Prostate gland (tissue), 2 donors: ENCODE data around the gene PPP1R3E.

Source experiments
- CTCF ChIP-seq, 4 experiments: fragments of 200-600 bp in 2 of 4; fragments of 450-650 bp in 2 of 4; sonication (generic) in 2 of 4; IDR thresholded peaks; 1 replicate in 3 of 4; 2 replicates in 1 of 4; pipeline ENCODE4 v1.5.1; 2016 to 2019; ENCODE audit warnings: antibody characterized with exemption in 4 of 4, mild to moderate bottlenecking in 2 of 4, moderate library complexity in 2 of 4
- POLR2A ChIP-seq: fragments of 450-650 bp; IDR thresholded peaks from one replicate; pipeline ENCODE4 v1.6.1; 2016; ENCODE audit warnings: antibody characterized with exemption, mild to moderate bottlenecking

GRCh38 chr14:23323838-23324454 is 21.3 kb upstream of the PPP1R3E start:
- TF ChIP-seq CTCF (IDR thresholded peaks at IDR 0.05) (no peak), POLR2A (no peak)
